Measurements from ENCODE around the gene IFT172. TPM values are rescaled to one million over a fixed set of nuclear protein-coding genes. Genes with fewer than 3 reads are reported as not detected.
A peak's percentile ranks its signal among the peaks of the same experiment; 100 is the strongest.

Gene IFT172
- total and polyA plus RNA-seq, 3 experiments from 2014 or later, result 5.3 to 13.8 (median 12.0) TPM

DNA sequence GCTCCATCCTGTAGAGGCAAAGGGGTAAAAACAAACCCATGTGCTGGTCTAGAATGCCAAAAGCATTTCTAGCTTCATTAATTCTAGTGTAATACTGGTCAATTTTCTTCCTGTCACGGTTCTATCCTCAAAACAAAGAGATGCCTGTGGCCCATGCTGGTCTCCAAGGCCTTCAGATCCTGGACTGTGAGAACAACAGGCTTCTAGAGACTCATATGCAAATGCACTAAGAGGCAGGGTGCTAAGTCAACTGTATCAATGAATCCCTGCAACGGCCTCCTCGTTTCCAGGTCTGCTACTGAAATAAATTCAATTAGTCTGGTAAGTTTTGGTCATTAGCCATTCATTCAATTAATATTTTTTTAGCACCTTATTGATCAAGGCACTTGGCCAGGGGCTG is 4.0 kb downstream of the IFT172 start:
- Mint-ChIP-seq H3K27ac (peak overlapping the region in 4 of 8 donors; percentile 44 to 89 (median 82)), H3K36me3 (peaks cover 0 to 35% (median 10%) of the 10 kb centered on the region in 3 donors), H3K4me3 (no peak overlapping the region), H3K27me3 (no peaks in the 10 kb centered on the region), H3K4me1 (peaks cover 13 to 18% (median 15%) of the 10 kb centered on the region in 3 donors), H3K9me3 (no peaks in the 10 kb centered on the region)
- Histone ChIP-seq H3K4me1 (ENCODE audit: insufficient read depth, low read length) (peaks cover 9% of the 10 kb centered on the region), H3K9me3 (ENCODE audit: low read length) (no peaks in the 10 kb centered on the region), H3K27ac (ENCODE audit: low read depth, low read length) (no peak overlapping the region), H3K27me3 (ENCODE audit: insufficient read depth, low read length, poor library complexity, severe bottlenecking) (no peaks in the 10 kb centered on the region), H3K36me3 (ENCODE audit: insufficient read depth, low read length) (no peaks in the 10 kb centered on the region), H3K4me3 (ENCODE audit: low read length) (no peak overlapping the region)
- DNase-seq, result no peak
- POLR2A ChIA-PET, result no interaction called here
- CTCF ChIA-PET, result no interaction called here

GRCh38 chr2:27471961-27472360 is 17.6 kb downstream of the IFT172 start:
- Histone ChIP-seq H3K4me1 (ENCODE audit: insufficient read depth, low read length) (no peaks in the 10 kb centered on the region), H3K27ac (ENCODE audit: low read depth, low read length) (no peak overlapping the region), H3K4me3 (ENCODE audit: low read length) (no peak overlapping the region), H3K27me3 (ENCODE audit: insufficient read depth, low read length, poor library complexity, severe bottlenecking) (no peaks in the 10 kb centered on the region), H3K36me3 (ENCODE audit: insufficient read depth, low read length) (peaks cover 8% of the 10 kb centered on the region), H3K9me3 (ENCODE audit: low read length) (no peaks in the 10 kb centered on the region)
- Mint-ChIP-seq H3K36me3 (peaks cover 4 to 42% (median 19%) of the 10 kb centered on the region in 3 donors), H3K4me3 (no peak overlapping the region), H3K4me1 (no peaks in the 10 kb centered on the region), H3K27me3 (no peaks in the 10 kb centered on the region), H3K9me3 (no peaks in the 10 kb centered on the region), H3K27ac (peak overlapping the region in 1 of 8 donors; percentile 31)
- DNase-seq, result no peak
- CTCF ChIA-PET, result no interaction called here
- POLR2A ChIA-PET, result interaction anchor here (0.7 kb wide), 1 partner anchor 12 kb away, joined by 4 read pairs; no protein-coding TSS in a partner anchor

DNA sequence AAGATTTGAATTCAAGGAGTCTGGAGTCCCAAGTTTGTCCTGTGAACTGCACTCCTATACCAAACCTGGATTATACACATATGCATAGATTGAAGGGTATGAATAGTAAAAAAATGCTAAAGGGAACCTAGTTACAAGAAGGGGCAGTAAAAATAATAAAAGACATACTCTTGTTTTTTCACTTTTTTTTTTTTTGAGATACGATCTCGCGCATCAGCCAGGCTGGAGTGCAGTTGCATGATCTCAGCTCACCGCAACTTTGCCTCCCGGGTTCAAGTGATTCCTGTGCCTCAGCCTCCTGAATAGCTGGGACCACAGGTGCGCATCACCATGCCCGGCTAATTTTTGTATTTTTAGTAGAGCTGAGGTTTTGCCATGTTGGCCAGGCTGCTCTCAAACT is 25.1 kb downstream of the IFT172 start:
- no peak overlapping the region for H3K27ac Mint-ChIP-seq
- Histone ChIP-seq H3K36me3 (ENCODE audit: insufficient read depth, low read length) (no peaks in the 10 kb centered on the region), H3K9me3 (ENCODE audit: low read length) (no peaks in the 10 kb centered on the region), H3K4me1 (ENCODE audit: insufficient read depth, low read length) (no peaks in the 10 kb centered on the region), H3K27ac (ENCODE audit: low read depth, low read length) (no peak overlapping the region), H3K27me3 (ENCODE audit: insufficient read depth, low read length, poor library complexity, severe bottlenecking) (no peaks in the 10 kb centered on the region), H3K4me3 (ENCODE audit: low read length) (no peak overlapping the region)
- POLR2A ChIA-PET, result no interaction called here
- peaks cover 0 to 25% (median 6%) of the 10 kb centered on the region in 3 donors for H3K36me3 Mint-ChIP-seq
- CTCF ChIA-PET, result no interaction called here
- no peaks in the 10 kb centered on the region for H3K9me3 Mint-ChIP-seq
- no peaks in the 10 kb centered on the region for H3K4me1 Mint-ChIP-seq
- no peak for DNase-seq
- no peak overlapping the region for H3K4me3 Mint-ChIP-seq
- peaks cover 0 to 1% of the 10 kb centered on the region in 2 donors for H3K27me3 Mint-ChIP-seq

GRCh38 chr2:27461118-27461517 is 28.4 kb downstream of the IFT172 start:
- Mint-ChIP-seq H3K36me3 (peaks cover 0 to 53% (median 11%) of the 10 kb centered on the region in 3 donors), H3K4me3 (no peak overlapping the region), H3K27me3 (peaks cover 0 to 1% of the 10 kb centered on the region in 2 donors), H3K27ac (peak overlapping the region in 1 of 8 donors; percentile 63), H3K4me1 (no peaks in the 10 kb centered on the region), H3K9me3 (no peaks in the 10 kb centered on the region)
- DNase-seq, result no peak
- Histone ChIP-seq H3K27me3 (ENCODE audit: insufficient read depth, low read length, poor library complexity, severe bottlenecking) (no peaks in the 10 kb centered on the region), H3K9me3 (ENCODE audit: low read length) (no peaks in the 10 kb centered on the region), H3K4me3 (ENCODE audit: low read length) (no peak overlapping the region), H3K4me1 (ENCODE audit: insufficient read depth, low read length) (no peaks in the 10 kb centered on the region), H3K36me3 (ENCODE audit: insufficient read depth, low read length) (no peaks in the 10 kb centered on the region), H3K27ac (ENCODE audit: low read depth, low read length) (no peak overlapping the region)
- CTCF ChIA-PET, result no interaction called here
- POLR2A ChIA-PET, result no interaction called here

DNA sequence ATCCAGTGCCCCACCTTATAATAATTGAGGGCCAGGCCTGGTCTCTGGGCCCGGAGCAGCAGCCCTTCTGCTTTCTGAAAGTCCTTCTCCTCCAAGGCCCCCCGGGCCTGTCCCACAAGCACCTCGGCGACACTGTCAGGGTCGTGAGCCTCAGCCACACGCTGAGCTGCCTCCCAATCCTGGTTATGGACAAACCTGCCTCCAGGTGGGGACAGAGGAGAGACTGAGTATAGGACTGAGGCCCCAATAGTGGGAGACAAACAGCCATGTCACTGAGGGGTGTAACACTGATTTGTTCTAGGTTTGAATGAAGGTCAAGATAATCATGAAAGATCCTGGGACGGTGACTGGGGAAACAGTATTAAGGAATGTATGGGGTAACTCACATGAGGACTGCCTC is 35.6 kb downstream of the IFT172 start:
- Mint-ChIP-seq H3K27ac (peak overlapping the region in 1 of 8 donors; percentile 38), H3K4me3 (no peak overlapping the region), H3K9me3 (no peaks in the 10 kb centered on the region), H3K4me1 (no peaks in the 10 kb centered on the region), H3K36me3 (peaks cover 0 to 63% (median 20%) of the 10 kb centered on the region in 3 donors), H3K27me3 (no peaks in the 10 kb centered on the region)
- Histone ChIP-seq H3K27ac (ENCODE audit: low read depth, low read length) (no peak overlapping the region), H3K9me3 (ENCODE audit: low read length) (no peaks in the 10 kb centered on the region), H3K4me3 (ENCODE audit: low read length) (no peak overlapping the region), H3K36me3 (ENCODE audit: insufficient read depth, low read length) (no peaks in the 10 kb centered on the region), H3K27me3 (ENCODE audit: insufficient read depth, low read length, poor library complexity, severe bottlenecking) (no peaks in the 10 kb centered on the region), H3K4me1 (ENCODE audit: insufficient read depth, low read length) (no peaks in the 10 kb centered on the region)
- ChIA-PET CTCF (no interaction called here), POLR2A (no interaction called here)
- DNase-seq, result no peak

- H3K4me3 Mint-ChIP-seq, result no peak overlapping the region
- Histone ChIP-seq H3K27ac (ENCODE audit: low read depth, low read length) (no peak overlapping the region), H3K36me3 (ENCODE audit: insufficient read depth, low read length) (no peaks in the 10 kb centered on the region), H3K9me3 (ENCODE audit: low read length) (no peaks in the 10 kb centered on the region), H3K4me1 (ENCODE audit: insufficient read depth, low read length) (no peaks in the 10 kb centered on the region), H3K27me3 (ENCODE audit: insufficient read depth, low read length, poor library complexity, severe bottlenecking) (no peaks in the 10 kb centered on the region), H3K4me3 (ENCODE audit: low read length) (no peak overlapping the region)
- H3K4me1 Mint-ChIP-seq, result peaks cover 0 to 1% (median 0%) of the 10 kb centered on the region in 3 donors
- H3K27me3 Mint-ChIP-seq, result no peaks in the 10 kb centered on the region
- ChIA-PET CTCF (no interaction called here), POLR2A (no interaction called here)
- peak overlapping the region in 3 of 8 donors; percentile 9 to 86 (median 60) for H3K27ac Mint-ChIP-seq
- no peaks in the 10 kb centered on the region for H3K9me3 Mint-ChIP-seq
- no peak for DNase-seq
- peaks cover 0 to 57% (median 18%) of the 10 kb centered on the region in 3 donors for H3K36me3 Mint-ChIP-seq
Measured at GRCh38 chr2:27451095-27451494, 38.4 kb downstream of the IFT172 start.

DNA sequence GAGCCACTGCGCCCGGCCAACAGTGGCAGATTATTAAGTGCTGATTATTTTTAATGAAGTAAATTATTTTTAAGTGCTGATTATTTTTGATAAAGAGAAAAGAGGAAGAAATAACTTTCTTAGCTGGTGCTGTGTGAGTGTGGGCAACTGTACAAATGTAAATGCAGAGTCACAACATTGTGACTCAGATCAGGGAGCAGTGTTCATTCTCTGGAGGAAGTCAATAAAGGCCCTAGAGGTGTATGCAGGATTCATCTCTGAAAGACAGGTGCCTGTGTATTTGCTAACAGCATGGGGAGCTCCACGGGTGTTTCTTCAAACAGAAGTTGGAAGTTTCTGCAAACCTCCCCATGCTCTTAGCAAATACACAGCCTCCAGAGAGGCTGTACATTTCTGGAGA is 41.2 kb downstream of the IFT172 start:
- H3K36me3 Mint-ChIP-seq, result peaks cover 0 to 51% (median 12%) of the 10 kb centered on the region in 3 donors
- no peak overlapping the region for H3K4me3 Mint-ChIP-seq
- H3K27ac ChIP-seq (ENCODE audit: low read depth, low read length), result no peak overlapping the region
- peak overlapping the region in 3 of 8 donors; percentile 22 to 68 (median 55) for H3K27ac Mint-ChIP-seq
- no peaks in the 10 kb centered on the region for H3K9me3 ChIP-seq (ENCODE audit: low read length)
- no peaks in the 10 kb centered on the region for H3K36me3 ChIP-seq (ENCODE audit: insufficient read depth, low read length)
- H3K4me3 ChIP-seq (ENCODE audit: low read length), result no peak overlapping the region
- H3K27me3 Mint-ChIP-seq, result no peaks in the 10 kb centered on the region
- H3K9me3 Mint-ChIP-seq, result no peaks in the 10 kb centered on the region
- no peaks in the 10 kb centered on the region for H3K4me1 ChIP-seq (ENCODE audit: insufficient read depth, low read length)
- DNase-seq, result no peak
- POLR2A ChIA-PET, result no interaction called here
- H3K4me1 Mint-ChIP-seq, result peaks cover 0 to 4% (median 0%) of the 10 kb centered on the region in 3 donors
- no peaks in the 10 kb centered on the region for H3K27me3 ChIP-seq (ENCODE audit: insufficient read depth, low read length, poor library complexity, severe bottlenecking)
- CTCF ChIA-PET, result no interaction called here

GRCh38 chr2:27446057-27446456 is 43.5 kb downstream of the IFT172 start:
- H3K4me1 ChIP-seq (ENCODE audit: insufficient read depth, low read length), result no peaks in the 10 kb centered on the region
- no peak for DNase-seq
- no peaks in the 10 kb centered on the region for H3K9me3 Mint-ChIP-seq
- no peak overlapping the region for H3K27ac ChIP-seq (ENCODE audit: low read depth, low read length)
- no peak overlapping the region for H3K4me3 ChIP-seq (ENCODE audit: low read length)
- H3K4me1 Mint-ChIP-seq, result peaks cover 0 to 4% (median 2%) of the 10 kb centered on the region in 3 donors
- H3K36me3 Mint-ChIP-seq, result peaks cover 0 to 63% (median 21%) of the 10 kb centered on the region in 3 donors
- peaks cover 9% of the 10 kb centered on the region for H3K36me3 ChIP-seq (ENCODE audit: insufficient read depth, low read length)
- no peak overlapping the region for H3K4me3 Mint-ChIP-seq
- no peaks in the 10 kb centered on the region for H3K27me3 ChIP-seq (ENCODE audit: insufficient read depth, low read length, poor library complexity, severe bottlenecking)
- H3K27ac Mint-ChIP-seq, result peak overlapping the region in 2 of 8 donors; percentile 55 to 67
- ChIA-PET CTCF (interaction anchor here (0.7 kb wide), 1 partner anchor 36 kb away, joined by 3 read pairs; the partner anchor contains the start of gene PPM1G), POLR2A (no interaction called here)
- no peaks in the 10 kb centered on the region for H3K9me3 ChIP-seq (ENCODE audit: low read length)
- H3K27me3 Mint-ChIP-seq, result peaks cover 0 to 2% of the 10 kb centered on the region in 2 donors
